HL-60 (cell line): Measurements from ENCODE around the gene MIEN1.

Experiments used
- DNase-seq, 2 experiments: peaks; one replicate each; pipeline ENCODE4 v3.0.0-alpha.2; 2010 to 2020; ENCODE audit warnings: low read depth in 1 of 2, low spot score in 1 of 2
- H3K27ac ChIP-seq: fragments of 250-450 bp; sonication (Bioruptor Pico); replicated peaks from 2 replicates; pipeline ENCODE4 v1.5.1; 2020; ENCODE audit warnings: mild to moderate bottlenecking, moderate library complexity
- H3K27me3 ChIP-seq: fragments of 250-450 bp; sonication (Bioruptor Pico); 2 replicates; pipeline ENCODE4 v1.5.1; 2021; ENCODE audit warnings: mild to moderate bottlenecking, moderate library complexity; ENCODE audit not compliant: insufficient read depth, poor library complexity, severe bottlenecking
- H3K4me3 ChIP-seq: replicated peaks from 2 replicates; pipeline ENCODE4 v1.5.1; 2011; ENCODE audit warnings: mild to moderate bottlenecking, control low read depth, low read length; ENCODE audit not compliant: insufficient read depth
- GABPA ChIP-seq: IDR thresholded peaks from 2 replicates; pipeline ENCODE4 v1.6.1; 2012; ENCODE audit warnings: low read depth
- POLR2AphosphoS5 ChIP-seq: IDR thresholded peaks from 2 replicates; pipeline ENCODE4 v1.6.1; 2012; ENCODE audit warnings: low read depth
- SPI1 ChIP-seq: IDR thresholded peaks from 2 replicates; pipeline ENCODE4 v1.6.1; 2012; ENCODE audit warnings: low read depth, mild to moderate bottlenecking, borderline replicate concordance
- TF ChIP-seq, protein P1 (sequence below): IDR thresholded peaks from one replicate; pipeline ENCODE4 v1.5.1; 2011; ENCODE audit warnings: low read length, control low read depth, inconsistent platforms; ENCODE audit not compliant: insufficient read depth
- TF ChIP-seq, protein P2 (sequence below): IDR thresholded peaks from 2 replicates; pipeline ENCODE4 v1.6.1; 2012; ENCODE audit warnings: low read depth; ENCODE audit not compliant: insufficient replicate concordance

The MIEN1 gene

DNA sequence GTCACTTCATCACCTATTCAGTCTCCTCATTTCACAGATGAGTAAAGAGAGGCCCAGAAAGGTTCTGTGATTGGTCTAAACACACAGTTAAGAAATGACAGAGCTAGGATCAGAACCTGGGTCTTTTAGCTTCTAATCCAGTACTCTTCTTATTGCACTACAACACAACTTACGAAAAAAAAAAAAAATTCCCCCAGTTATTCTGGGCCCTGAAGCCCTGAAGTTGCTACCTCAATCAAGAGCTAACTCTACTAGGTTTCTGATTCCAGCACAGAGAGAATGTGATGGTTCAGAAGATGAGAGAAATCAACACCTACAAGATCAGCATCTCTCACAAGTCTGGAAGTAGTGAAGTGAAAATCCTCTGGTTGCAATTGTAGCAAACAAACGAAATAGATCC is 44.7 kb upstream of the MIEN1 start:
- no peak overlapping the region for H3K4me3 ChIP-seq
- H3K27ac ChIP-seq = no peak overlapping the region
- no peak for TF ChIP-seq GABPA
- TF ChIP-seq SPI1 = no peak
- TF ChIP-seq, protein P1, sequence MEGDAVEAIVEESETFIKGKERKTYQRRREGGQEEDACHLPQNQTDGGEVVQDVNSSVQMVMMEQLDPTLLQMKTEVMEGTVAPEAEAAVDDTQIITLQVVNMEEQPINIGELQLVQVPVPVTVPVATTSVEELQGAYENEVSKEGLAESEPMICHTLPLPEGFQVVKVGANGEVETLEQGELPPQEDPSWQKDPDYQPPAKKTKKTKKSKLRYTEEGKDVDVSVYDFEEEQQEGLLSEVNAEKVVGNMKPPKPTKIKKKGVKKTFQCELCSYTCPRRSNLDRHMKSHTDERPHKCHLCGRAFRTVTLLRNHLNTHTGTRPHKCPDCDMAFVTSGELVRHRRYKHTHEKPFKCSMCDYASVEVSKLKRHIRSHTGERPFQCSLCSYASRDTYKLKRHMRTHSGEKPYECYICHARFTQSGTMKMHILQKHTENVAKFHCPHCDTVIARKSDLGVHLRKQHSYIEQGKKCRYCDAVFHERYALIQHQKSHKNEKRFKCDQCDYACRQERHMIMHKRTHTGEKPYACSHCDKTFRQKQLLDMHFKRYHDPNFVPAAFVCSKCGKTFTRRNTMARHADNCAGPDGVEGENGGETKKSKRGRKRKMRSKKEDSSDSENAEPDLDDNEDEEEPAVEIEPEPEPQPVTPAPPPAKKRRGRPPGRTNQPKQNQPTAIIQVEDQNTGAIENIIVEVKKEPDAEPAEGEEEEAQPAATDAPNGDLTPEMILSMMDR = no peak
- TF ChIP-seq, protein P2, sequence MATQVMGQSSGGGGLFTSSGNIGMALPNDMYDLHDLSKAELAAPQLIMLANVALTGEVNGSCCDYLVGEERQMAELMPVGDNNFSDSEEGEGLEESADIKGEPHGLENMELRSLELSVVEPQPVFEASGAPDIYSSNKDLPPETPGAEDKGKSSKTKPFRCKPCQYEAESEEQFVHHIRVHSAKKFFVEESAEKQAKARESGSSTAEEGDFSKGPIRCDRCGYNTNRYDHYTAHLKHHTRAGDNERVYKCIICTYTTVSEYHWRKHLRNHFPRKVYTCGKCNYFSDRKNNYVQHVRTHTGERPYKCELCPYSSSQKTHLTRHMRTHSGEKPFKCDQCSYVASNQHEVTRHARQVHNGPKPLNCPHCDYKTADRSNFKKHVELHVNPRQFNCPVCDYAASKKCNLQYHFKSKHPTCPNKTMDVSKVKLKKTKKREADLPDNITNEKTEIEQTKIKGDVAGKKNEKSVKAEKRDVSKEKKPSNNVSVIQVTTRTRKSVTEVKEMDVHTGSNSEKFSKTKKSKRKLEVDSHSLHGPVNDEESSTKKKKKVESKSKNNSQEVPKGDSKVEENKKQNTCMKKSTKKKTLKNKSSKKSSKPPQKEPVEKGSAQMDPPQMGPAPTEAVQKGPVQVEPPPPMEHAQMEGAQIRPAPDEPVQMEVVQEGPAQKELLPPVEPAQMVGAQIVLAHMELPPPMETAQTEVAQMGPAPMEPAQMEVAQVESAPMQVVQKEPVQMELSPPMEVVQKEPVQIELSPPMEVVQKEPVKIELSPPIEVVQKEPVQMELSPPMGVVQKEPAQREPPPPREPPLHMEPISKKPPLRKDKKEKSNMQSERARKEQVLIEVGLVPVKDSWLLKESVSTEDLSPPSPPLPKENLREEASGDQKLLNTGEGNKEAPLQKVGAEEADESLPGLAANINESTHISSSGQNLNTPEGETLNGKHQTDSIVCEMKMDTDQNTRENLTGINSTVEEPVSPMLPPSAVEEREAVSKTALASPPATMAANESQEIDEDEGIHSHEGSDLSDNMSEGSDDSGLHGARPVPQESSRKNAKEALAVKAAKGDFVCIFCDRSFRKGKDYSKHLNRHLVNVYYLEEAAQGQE = no peak
- TF ChIP-seq POLR2AphosphoS5 = no peak
- DNase-seq = no peak
- no peaks in the 10 kb centered on the region for H3K27me3 ChIP-seq

DNA sequence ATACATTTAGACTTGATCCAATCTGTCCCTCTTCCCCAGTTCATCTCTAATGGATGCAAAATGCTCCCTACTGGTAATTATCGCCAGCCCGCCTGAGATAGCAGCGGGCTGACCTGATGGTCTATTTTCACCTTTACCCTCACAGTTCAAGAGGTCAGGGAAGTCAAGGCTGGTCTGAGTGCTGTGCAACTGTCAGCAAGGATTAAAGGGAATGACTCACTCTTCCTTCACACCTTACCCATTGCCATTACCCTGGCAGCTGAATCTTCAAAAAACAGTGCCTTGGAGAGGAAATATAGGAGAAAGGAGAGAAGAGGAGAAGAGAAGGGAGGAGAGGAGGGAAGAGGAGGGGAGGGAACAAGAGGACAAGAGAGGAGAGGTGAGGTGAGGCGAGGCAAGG is 43.7 kb upstream of the MIEN1 start:
- Histone ChIP-seq H3K4me3 (no peak overlapping the region), H3K27ac (no peak overlapping the region), H3K27me3 (no peaks in the 10 kb centered on the region)
- DNase-seq = no peak
- TF ChIP-seq SPI1 (no peak), POLR2AphosphoS5 (no peak), GABPA (no peak)

DNA sequence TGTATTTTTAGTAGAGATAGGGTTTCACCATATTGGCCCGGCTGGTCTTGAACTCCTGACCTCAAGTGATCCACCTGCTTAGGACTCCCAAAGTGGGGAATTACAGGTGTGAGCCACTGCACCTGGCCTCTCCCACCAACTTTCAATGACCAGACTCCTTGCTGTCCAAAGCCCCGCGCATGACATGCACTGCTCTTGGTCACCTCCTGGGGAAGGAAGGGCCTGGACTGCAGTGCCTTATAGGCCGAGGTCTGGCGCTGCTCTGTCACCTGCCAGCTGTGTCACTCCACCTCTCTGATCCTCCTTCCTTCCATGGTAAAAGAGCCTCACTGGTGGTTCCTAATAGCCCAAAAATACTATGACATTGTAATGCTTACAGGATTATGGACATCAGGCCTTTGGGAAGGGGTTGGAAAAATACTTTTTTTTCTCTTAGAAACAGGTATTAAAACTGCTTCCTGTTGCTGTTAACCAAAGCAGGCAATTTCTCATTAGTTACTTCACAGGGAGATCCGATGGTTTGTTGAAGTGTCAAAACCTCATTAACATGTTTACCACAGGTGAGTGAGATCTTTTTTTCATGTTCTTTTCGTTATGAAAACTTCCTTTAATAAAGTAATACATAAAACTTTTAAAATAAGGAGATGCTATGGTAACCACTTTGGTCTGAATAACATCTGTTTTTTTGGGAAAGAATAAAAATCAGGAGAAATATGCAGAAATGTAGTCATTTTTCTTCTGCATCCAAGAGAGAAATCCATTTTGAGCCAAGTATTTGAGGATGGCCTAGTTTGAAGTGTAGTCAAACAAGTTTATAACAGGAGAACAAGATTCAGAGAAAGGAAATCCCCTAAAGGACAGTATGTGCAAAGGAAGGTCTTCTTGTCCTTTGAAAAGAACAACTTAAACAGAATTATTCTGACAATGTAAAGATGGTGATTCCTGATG is 42.9 kb upstream of the MIEN1 start:
- Histone ChIP-seq H3K27me3 (no peaks in the 10 kb centered on the region), H3K4me3 (no peak overlapping the region), H3K27ac (no peak overlapping the region)
- no peak for DNase-seq
- TF ChIP-seq GABPA = no peak
- TF ChIP-seq, protein P2 = no peak
- TF ChIP-seq, protein P1 = no peak
- TF ChIP-seq SPI1 = no peak
- no peak for TF ChIP-seq POLR2AphosphoS5

DNA sequence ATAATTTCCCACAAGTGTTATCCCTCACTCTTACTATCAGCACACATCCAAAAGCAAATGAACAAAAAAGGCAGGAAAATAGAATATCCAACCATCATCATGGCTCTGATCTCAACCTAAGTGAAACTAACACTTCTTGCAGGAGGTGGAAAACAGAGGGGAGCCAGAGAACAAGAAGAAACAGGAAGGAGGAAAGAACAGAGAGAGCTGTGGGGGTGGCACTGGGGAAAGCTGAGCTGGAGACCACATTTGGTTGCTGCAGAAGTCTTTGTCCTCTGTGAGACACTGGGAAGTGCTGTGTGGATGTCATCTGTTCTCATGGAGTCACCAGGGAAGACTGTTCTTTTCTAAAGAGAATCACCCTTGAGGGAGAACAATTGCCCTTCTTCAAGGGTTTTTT is 42.1 kb upstream of the MIEN1 start:
- DNase-seq = no peak
- Histone ChIP-seq H3K27me3 (no peaks in the 10 kb centered on the region), H3K27ac (no peak overlapping the region), H3K4me3 (no peak overlapping the region)
- no peak for TF ChIP-seq GABPA
- TF ChIP-seq, protein P1 = no peak
- TF ChIP-seq SPI1 = no peak
- TF ChIP-seq POLR2AphosphoS5 = no peak
- TF ChIP-seq, protein P2 = no peak
